Activated gamma-delta T cell treated with anti-CD3 and anti-CD28 coated beads, Interleukin-2, amount 50 U/mL, for 16 hours (primary cell): ENCODE measurements around the gene GPBP1.

Experiments
- DNase-seq: peaks from one replicate; pipeline ENCODE4 v3.0.0-alpha.2; 2020; ENCODE audit warnings: low read depth

Gene GPBP1

GRCh38 chr5:57211039-57211438 lies 37.2 kb downstream of the GPBP1 start:
- DNase-seq: no peak

- no peak for DNase-seq
Measured at GRCh38 chr5:57215629-57216195, 41.9 kb downstream of the GPBP1 start.

GRCh38 chr5:57216714-57217113 lies 42.9 kb downstream of the GPBP1 start:
- no peak for DNase-seq

GRCh38 chr5:57219386-57219785 lies 45.5 kb downstream of the GPBP1 start:
- DNase-seq: no peak

- no peak for DNase-seq
Measured at GRCh38 chr5:57221049-57221568, 47.2 kb downstream of the GPBP1 start.

- no peak for DNase-seq
Measured at GRCh38 chr5:57225553-57225952, 51.7 kb downstream of the GPBP1 start.

GRCh38 chr5:57229313-57229712 lies 55.5 kb downstream of the GPBP1 start:
- no peak for DNase-seq

- no peak for DNase-seq
Measured at GRCh38 chr5:57231607-57232006, 57.7 kb downstream of the GPBP1 start.

GRCh38 chr5:57232293-57233033 lies 58.6 kb downstream of the GPBP1 start:
- DNase-seq: no peak

GRCh38 chr5:57243286-57244137 lies 69.7 kb downstream of the GPBP1 start:
- no peak for DNase-seq

GRCh38 chr5:57244331-57244730 lies 70.5 kb downstream of the GPBP1 start:
- DNase-seq: no peak

- DNase-seq: no peak
Measured at GRCh38 chr5:57246426-57246825, 72.6 kb downstream of the GPBP1 start.

GRCh38 chr5:57247765-57248164 lies 73.9 kb downstream of the GPBP1 start:
- no peak for DNase-seq

GRCh38 chr5:57249265-57249874 lies 75.5 kb downstream of the GPBP1 start:
- DNase-seq: no peak

GRCh38 chr5:57258052-57258451 lies 84.2 kb downstream of the GPBP1 start:
- DNase-seq: no peak

GRCh38 chr5:57258943-57259342 lies 85.1 kb downstream of the GPBP1 start:
- no peak for DNase-seq

GRCh38 chr5:57259704-57260103 lies 85.8 kb downstream of the GPBP1 start:
- DNase-seq: no peak

GRCh38 chr5:57262541-57262940 lies 88.7 kb downstream of the GPBP1 start:
- no peak for DNase-seq

- DNase-seq: no peak
Measured at GRCh38 chr5:57267805-57268204, 93.9 kb downstream of the GPBP1 start.

- no peak for DNase-seq
Measured at GRCh38 chr5:57276353-57276752, 102.5 kb downstream of the GPBP1 start.

GRCh38 chr5:57277085-57277484 lies 103.2 kb downstream of the GPBP1 start:
- no peak for DNase-seq

GRCh38 chr5:57280853-57281252 lies 107.0 kb downstream of the GPBP1 start:
- DNase-seq: no peak
